ENCODE measurements around the gene CASP4. TPM values are rescaled to one million over a fixed set of nuclear protein-coding genes. Genes with fewer than 3 reads are reported as not detected.

CASP4 gene
- polyA plus RNA-seq, 4 donors = 82.8 to 113 (median 85.6) TPM

DNA sequence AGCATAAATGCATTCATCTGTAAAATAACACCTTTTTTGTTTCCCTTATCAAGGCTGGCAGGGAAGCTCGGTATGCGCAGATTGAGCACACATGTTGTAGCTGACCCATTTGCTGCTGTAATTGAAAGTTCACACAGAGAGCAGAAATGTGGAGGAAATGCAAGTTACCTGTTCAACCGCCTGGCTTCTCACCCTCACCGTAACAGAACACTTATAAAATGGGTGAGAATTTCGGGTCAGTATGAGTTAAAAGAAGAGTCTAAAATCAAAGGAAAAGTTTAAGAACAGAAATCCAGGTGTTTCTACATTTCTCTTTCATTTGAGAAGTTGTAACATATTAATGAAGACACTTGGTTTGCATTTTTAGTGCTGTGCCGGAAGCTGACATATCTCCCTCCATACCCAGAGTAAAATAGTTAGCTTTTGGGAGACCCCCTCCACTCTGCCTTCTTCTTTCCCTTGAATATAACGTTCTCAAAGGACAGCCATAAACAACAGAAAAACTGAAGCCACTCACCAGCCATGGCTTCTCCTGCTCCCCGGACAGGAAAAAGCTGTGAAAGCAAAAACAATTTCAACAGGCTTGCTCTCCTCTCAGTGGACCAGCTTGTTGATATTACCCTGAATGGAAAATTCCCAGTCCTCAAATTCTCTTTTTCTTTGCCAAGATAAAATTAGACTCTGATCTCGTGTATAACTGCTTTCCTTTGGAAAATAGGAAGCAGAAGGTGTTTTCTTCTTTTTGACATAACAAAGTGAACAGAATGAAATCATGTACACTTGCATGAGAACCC lies 70.3 kb downstream of the CASP4 start, which contains the start of gene CASP12:
Gene CASP12, minus strand, starts transcription at position 570 of the 794 bp plus-strand sequence.
- no peaks in the 10 kb centered on the region for H3K27me3 ChIP-seq (ENCODE audit: control insufficient read depth in 3 of 3, insufficient read depth in 3 of 3, low read length in 3 of 3)
- FAIRE-seq (no peak), DNase-seq (peak in 1 of 2 donors; percentile 17)
- no peaks in the 10 kb centered on the region for H3K4me1 ChIP-seq (ENCODE audit: control insufficient read depth in 3 of 3, insufficient read depth in 2 of 3, low read depth in 1 of 3, low read length in 2 of 3)
- no peak within 1 kb of the TSS for H3K4me3 ChIP-seq (ENCODE audit: low read depth in 1 of 3, low read length in 3 of 3)
- no peaks in the 10 kb centered on the region for H3K36me3 ChIP-seq (ENCODE audit: control insufficient read depth in 3 of 3, insufficient read depth in 2 of 3, low read depth in 1 of 3, low read length in 3 of 3)
- H3K9me3 ChIP-seq (ENCODE audit: control insufficient read depth in 2 of 2, insufficient read depth in 1 of 2, low read depth in 1 of 2, low read length in 1 of 2) = no peaks in the 10 kb centered on the region
- 57 to 74% (median 65%) methylated on average over 9 of the region's 9 CpGs for WGBS, 3 donors
- peak within 1 kb of the TSS in 2 of 3 donors; percentile 39 to 82 for H3K27ac ChIP-seq (ENCODE audit: low read depth in 1 of 3, low read length in 2 of 3)

DNA sequence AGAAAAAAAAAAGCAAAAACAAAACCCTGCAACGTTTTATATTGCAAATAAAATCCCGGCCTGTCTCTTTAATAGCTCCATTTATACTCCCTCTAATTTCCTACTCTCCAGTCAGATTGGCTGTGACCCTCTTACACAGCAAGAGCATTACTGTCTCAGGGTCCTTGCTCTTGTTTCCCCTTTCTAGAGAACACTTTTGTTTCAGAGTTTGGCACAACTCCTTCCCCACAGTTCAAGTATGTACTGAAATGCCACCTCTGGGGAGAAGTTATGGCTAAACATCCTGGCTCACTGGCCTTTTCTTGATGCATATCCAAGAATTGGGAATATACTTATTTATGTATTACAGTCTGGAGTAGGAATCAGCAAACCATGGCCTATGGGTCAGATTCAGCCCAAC lies 72.7 kb downstream of the CASP4 start:
- Histone ChIP-seq H3K27ac (ENCODE audit: low read depth in 1 of 3, low read length in 2 of 3) (no peak overlapping the region), H3K9me3 (ENCODE audit: control insufficient read depth in 2 of 2, insufficient read depth in 1 of 2, low read depth in 1 of 2, low read length in 1 of 2) (no peaks in the 10 kb centered on the region), H3K4me1 (ENCODE audit: control insufficient read depth in 3 of 3, insufficient read depth in 2 of 3, low read depth in 1 of 3, low read length in 2 of 3) (no peaks in the 10 kb centered on the region), H3K4me3 (ENCODE audit: low read depth in 1 of 3, low read length in 3 of 3) (no peak overlapping the region), H3K36me3 (ENCODE audit: control insufficient read depth in 3 of 3, insufficient read depth in 2 of 3, low read depth in 1 of 3, low read length in 3 of 3) (no peaks in the 10 kb centered on the region), H3K27me3 (ENCODE audit: control insufficient read depth in 3 of 3, insufficient read depth in 3 of 3, low read length in 3 of 3) (no peaks in the 10 kb centered on the region)
- WGBS, 3 donors = 49 to 70% (median 70%) methylated on average over 2 of the region's 2 CpGs
- DNase-seq (no peak), FAIRE-seq (no peak)

DNA sequence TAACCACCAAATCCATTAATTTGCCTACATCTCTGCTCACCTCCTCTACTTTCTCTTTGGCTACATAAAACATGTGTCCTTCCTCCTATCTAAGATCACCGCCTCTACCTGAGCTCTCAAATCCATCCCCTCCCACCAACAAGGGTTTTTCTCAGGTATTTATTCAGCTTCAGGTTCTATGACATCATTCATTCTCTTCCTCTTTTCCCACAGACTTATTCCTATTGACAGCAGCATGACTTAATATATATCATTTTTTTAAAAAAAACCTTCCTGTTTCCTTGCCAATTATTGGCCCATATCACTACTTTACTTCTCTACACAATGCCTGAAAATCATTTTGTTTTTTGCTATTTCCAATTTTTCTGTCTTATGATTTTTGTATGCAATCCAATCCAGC lies 74.5 kb downstream of the CASP4 start:
- FAIRE-seq (no peak), DNase-seq (no peak)
- Histone ChIP-seq H3K27ac (ENCODE audit: low read depth in 1 of 3, low read length in 2 of 3) (no peak overlapping the region), H3K4me1 (ENCODE audit: control insufficient read depth in 3 of 3, insufficient read depth in 2 of 3, low read depth in 1 of 3, low read length in 2 of 3) (no peaks in the 10 kb centered on the region), H3K36me3 (ENCODE audit: control insufficient read depth in 3 of 3, insufficient read depth in 2 of 3, low read depth in 1 of 3, low read length in 3 of 3) (no peaks in the 10 kb centered on the region), H3K9me3 (ENCODE audit: control insufficient read depth in 2 of 2, insufficient read depth in 1 of 2, low read depth in 1 of 2, low read length in 1 of 2) (no peaks in the 10 kb centered on the region), H3K27me3 (ENCODE audit: control insufficient read depth in 3 of 3, insufficient read depth in 3 of 3, low read length in 3 of 3) (no peaks in the 10 kb centered on the region), H3K4me3 (ENCODE audit: low read depth in 1 of 3, low read length in 3 of 3) (no peak overlapping the region)
- 82 to 98% (median 91%) methylated on average over 1 of the region's 1 CpG for WGBS, 3 donors

Other genes starting within 250 kb of the CASP4 start
- under 1 TPM in 2 of 4 donors, not detected in 2; 0.18 TPM for gene CASP12, start 70.1 kb downstream of the CASP4 start, polyA plus RNA-seq
- 10 to 100 TPM in 1 of 4 donors, 1 to 10 TPM in 3; 4.7 to 15.1 (median 8.1) TPM for gene CASP5, start 54.6 kb upstream of the CASP4 start, polyA plus RNA-seq
- 100 to 1,000 TPM in 2 of 4 donors, 10 to 100 TPM in 2; 67.8 to 392 (median 85.5) TPM for gene CASP1, start 66.6 kb upstream of the CASP4 start, polyA plus RNA-seq
- 100 to 1,000 TPM in 1 of 4 donors, 10 to 100 TPM in 3; 21.9 to 145 (median 70.5) TPM for gene CARD16, start 76.8 kb upstream of the CASP4 start, polyA plus RNA-seq
- gene CARD18, start 171.2 kb upstream of the CASP4 start, polyA plus RNA-seq = not detected

All from small intestine (tissue), 7 donors.